Measurements from ENCODE around the gene PNLIPRP1.

DNA sequence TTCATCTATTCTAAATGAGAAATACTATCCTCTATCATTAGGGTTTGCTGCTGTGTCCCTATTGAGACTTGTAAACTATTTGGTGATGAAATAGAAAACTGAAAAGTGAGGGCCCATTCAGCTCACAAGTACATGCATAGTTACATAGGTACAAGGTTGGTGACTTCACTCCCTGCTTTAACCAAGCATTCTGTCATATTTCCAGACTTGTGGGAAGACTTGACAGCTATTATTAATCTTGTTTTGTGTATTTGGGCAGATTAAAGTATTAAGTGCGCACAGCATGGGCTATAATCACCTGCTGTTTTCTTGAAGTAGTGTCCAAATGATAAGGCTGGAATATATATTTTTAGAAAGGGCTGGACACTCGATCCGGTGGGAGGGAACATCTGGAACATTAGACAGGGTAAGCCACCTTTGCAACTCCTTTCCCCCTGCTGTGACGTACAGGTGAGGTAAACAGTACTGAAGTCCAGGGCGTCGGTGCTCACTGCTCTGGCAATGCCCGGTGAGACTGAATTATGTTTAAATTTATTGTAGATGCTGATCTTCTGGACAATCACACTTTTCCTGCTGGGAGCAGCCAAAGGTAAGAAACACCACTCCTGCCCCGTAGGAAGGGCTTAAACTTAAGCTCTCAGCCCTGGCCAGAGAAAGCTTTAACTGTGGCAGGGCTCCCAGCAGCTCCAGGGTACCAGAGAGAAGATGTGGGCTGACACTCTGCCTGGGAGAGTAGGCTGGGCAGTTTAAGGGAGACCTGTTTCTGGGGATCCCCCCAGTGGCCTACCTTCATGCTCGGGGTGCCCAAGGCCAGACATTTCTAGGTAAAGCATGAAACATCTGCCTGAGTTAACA is at the start of gene PNLIPRP1:
- TF ChIP-seq CEBPB (IDR thresholded peaks at IDR 0.05; ENCODE audit: low read depth, low read length) (no peak), SMC3 (IDR thresholded peaks at IDR 0.05; ENCODE audit: low read depth, low read length) (no peak), POLR2A (IDR thresholded peaks at IDR 0.05; ENCODE audit: low read depth, low read length) (no peak), RAD21 (IDR thresholded peaks at IDR 0.05; ENCODE audit: low read length) (no peak)
- TF ChIP-seq, protein P1, sequence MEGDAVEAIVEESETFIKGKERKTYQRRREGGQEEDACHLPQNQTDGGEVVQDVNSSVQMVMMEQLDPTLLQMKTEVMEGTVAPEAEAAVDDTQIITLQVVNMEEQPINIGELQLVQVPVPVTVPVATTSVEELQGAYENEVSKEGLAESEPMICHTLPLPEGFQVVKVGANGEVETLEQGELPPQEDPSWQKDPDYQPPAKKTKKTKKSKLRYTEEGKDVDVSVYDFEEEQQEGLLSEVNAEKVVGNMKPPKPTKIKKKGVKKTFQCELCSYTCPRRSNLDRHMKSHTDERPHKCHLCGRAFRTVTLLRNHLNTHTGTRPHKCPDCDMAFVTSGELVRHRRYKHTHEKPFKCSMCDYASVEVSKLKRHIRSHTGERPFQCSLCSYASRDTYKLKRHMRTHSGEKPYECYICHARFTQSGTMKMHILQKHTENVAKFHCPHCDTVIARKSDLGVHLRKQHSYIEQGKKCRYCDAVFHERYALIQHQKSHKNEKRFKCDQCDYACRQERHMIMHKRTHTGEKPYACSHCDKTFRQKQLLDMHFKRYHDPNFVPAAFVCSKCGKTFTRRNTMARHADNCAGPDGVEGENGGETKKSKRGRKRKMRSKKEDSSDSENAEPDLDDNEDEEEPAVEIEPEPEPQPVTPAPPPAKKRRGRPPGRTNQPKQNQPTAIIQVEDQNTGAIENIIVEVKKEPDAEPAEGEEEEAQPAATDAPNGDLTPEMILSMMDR (conservative IDR thresholded peaks at IDR 0.05; ENCODE audit: low read depth, low read length): no peak

All from IMR-90 (cell line).